ENCODE results near the gene SPDYE1.

SPDYE1 gene

DNA sequence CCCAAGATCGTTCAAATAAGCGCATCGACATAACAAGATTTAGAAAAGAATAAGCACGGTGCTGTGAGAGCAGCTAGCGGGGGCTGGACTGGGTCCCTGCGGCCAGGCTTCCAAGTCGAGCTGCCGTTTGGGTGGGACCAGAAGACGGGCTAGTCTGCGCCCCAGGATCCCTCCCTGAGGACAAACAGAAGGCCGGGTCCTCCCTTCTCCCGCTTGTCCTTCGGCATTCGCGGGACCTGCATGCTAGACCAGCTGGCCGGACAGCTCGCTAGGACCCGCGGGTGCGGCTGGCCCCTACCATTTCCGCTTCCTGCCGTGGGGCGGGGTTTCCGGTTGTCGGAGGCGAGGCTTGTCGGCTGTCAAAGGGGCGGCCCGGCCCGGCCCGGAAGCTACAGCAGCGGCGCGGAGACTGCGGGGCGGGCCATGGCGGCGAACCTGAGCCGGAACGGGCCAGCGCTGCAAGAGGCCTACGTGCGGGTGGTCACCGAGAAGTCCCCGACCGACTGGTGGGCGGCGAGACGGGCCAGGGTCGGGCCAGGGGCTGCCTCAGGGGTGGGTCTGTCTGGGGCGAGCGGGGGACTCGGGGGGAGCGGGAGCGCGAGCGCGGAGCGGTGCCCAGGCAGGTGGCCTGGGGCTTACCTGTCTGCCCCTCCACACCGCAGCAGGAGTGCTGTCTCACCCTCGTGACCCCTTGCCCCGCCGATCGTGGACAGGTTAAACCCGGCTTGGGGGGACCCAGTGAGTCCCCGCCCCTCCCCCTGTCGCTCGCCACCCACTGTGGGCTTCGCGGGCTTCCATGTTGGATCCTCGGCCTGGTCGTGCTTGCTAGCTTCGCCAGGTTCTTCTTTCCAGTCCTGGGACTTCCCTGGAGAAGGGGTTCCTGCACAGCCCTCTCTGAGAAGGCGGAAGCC, 46.9 kb downstream of the SPDYE1 start, which contains the start of gene DBNL:
DBNL (plus strand) TSS at position 388 of the 911 bp plus-strand sequence; CDS start at position 424, 36 bp downstream.
- peak; percentile 98 for DNase-seq (ENCODE audit: low spot score)

DNA sequence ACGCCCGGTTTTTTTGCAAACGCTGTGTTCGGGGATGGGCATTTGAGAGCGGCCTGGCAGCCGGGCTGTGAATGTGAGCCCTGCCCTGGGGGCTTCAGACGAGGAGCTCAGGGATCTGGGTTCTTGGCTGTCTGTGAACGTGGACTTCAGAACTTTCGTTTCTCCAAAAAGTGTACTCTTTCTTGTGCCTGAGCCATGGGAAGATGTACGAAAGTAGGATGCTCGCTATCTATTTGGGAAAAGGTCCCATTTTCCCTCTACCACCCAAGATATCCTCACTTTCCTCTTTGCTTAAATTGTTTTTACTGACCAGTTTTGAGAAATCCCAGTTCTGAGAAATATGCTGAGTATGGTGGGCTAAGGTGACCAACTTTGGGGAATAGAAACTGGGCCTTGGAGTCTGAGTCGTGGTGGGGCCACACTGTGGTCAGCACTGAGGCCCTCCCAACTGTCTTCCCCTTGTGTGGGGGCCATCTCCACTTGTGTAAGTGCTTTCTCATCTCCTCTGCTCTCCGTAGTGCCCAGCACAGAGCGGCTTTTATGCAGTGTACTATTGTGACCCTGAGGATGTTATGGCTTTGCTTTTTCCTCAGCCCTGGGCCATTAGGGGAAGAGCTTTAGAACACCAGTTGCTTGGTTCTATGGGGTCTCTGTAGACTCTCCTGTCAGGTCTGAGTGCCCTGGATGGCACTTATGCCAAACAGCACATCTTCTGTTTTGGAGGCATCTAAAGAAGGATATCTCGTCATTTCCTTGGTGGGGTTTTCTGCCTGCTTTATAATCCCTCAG, 47.7 kb downstream of the SPDYE1 start:
- no peak for DNase-seq (ENCODE audit: low spot score)

DNA sequence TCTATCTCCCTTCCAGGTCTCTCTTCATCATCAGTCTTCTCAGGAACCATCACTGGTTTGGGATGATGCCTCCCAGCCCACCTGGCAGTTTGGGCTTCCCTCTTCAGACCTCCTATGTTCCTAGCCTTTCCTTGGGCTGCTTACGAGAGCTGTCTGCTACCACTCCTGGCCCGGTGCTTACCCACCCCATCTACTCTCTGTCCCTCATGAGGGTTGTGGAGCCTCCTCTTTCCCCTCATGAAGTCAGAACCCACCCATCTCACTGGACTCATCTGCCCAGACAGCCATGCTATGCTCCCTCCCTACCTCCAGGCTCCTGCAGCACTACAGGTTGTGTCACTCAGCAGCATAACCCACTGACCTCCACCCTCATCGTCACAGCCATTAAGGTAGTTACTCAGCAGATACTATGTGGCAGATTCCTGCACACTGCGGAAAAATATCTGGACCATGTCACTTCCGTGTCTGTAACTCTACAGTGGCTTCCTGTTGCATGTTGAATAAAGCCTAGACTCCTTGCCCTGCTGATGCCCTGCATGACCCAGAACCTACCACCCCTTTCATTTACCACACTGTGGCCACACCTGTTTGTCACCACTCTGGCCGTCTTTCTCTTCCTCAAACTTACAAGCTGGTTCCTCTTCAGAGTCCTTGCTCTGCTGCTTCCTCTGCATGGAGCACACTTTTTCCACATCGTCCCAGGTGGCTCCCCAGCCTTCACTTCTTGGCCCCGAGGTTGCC, 48.8 kb downstream of the SPDYE1 start:
- no peak for DNase-seq (ENCODE audit: low spot score)

DNA sequence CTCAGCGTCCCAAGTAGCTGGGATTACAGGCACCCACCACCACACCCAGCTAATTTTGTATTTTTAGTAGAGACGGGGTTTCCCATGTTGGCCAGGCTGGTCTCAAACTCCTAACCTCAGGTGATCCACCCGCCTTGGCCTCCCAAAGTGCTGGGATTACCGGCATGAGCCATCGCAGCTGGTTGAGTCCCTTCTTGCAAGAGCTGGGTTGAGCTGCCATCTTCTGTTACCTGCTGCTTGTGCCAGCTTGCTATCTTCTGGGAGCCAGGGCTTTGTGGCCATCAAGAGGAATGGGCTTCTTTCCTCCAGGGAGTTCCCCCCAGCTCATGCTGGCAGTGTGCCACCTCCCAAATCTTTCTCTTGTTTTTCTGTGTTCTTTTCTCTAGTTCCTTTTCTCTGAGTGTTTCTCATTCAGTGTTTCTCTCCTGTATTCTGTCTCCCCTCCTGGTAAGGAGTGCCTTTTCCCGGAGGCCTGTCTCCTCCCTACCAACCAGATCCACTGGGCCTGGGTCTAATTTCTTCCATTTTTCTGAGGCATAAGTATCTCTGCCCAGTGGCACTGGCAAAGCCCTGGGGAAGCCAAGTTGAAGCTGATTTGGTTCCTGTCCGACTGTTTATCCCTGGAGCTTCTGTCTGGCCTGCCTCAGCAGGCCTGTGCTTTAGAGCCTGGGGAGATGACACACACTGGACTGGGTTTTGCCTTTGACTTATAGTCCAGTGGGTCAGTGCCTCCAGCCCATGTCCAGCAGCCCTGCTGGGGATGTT, 50.5 kb downstream of the SPDYE1 start:
- DNase-seq (ENCODE audit: low spot score): no peak

DNA sequence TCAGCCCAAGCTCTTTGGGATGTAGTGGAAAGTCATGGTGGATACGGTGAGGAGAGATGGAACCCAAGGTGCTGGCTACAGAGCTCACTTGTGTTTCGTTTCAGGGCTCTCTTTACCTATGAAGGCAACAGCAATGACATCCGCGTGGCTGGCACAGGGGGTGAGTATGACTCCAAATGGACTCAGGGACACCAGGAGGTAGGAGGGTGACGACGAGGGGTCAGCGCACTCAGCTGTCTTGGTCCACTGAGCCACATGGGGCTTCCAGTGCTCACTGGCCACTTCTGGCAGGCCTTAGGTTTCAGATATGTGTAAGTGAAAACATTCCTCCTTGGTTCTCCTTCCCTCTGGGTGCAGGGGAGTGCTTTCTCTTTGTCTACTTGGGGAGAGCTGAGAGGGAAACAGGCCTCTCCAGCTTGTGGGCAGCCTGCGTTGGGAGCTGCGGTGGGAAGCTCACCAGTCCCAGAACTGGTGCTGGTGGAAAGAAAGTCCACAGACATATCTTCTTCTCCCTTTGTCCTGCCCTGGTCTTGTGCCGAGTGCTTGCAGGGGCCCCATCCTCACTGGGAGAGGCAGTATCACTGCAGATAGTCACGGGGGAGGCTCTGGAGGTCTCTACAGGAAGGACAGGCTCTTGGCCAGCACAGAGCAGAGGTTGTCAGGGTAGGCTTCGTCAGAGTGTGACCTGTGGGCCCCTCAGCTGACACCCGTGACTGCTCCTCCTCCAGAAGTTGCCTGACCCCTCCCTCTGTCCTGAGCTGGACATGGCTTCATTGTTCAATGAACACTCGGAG, 52.6 kb downstream of the SPDYE1 start:
- DNase-seq (ENCODE audit: low spot score): peak; percentile 17

DNA sequence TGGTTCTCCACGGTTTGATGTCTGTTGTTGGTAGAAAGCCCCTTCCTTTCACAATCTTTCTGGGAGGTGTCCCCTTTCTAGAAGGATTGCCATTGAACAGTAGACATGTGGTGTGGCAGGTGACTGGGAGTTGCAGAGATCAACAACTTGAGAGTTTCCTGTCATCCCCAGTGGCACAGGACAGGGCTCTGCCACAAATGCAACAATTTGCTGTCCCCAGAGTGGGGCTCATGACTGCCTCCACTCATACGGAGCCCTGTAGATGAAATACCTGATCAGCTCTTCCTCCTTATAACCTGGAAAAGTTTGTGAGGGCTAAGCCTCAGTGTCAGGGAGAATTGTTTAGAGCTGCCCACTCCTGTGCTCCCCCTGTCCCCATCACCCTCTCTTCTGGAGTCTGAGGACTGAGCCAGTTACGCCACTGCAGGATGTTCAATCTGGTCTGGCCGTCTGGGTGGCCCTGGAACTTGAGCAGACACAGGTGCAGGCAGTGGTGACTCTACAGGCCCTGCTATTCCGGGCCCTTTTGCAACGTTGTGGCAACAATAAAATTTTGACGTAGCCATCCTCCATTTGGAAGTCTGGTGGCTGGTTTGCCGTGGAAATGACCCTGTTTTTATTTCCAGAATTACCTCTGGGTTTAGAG, 53.3 kb downstream of the SPDYE1 start:
- DNase-seq (ENCODE audit: low spot score): peak; percentile 18

DNA sequence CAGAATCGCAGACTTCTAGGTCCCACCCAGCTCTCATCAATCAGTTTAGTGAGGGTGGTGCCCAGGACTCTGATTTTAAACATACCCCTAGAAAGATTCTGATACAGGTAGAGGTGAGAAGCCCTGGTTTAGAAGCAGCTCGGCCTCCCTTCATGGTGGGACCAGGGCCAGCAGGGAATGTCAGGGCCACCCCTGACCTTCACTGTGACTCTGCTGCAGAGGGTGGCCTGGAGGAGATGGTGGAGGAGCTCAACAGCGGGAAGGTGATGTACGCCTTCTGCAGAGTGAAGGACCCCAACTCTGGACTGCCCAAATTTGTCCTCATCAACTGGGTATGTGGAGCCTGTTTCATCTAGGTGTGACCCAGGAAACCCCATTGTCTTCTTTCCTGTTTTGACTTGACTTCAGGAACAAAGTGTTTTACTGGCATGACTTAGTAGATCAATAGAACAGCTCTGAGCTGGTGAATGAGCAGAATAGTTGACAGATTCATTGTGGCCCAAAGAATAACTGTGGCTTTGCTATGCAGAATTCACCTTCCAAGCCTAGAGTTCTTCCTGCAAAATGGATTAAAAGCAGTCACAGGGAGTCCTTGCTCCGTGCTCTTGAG, 54.0 kb downstream of the SPDYE1 start:
- DNase-seq (ENCODE audit: low spot score): peak; percentile 18

DNA sequence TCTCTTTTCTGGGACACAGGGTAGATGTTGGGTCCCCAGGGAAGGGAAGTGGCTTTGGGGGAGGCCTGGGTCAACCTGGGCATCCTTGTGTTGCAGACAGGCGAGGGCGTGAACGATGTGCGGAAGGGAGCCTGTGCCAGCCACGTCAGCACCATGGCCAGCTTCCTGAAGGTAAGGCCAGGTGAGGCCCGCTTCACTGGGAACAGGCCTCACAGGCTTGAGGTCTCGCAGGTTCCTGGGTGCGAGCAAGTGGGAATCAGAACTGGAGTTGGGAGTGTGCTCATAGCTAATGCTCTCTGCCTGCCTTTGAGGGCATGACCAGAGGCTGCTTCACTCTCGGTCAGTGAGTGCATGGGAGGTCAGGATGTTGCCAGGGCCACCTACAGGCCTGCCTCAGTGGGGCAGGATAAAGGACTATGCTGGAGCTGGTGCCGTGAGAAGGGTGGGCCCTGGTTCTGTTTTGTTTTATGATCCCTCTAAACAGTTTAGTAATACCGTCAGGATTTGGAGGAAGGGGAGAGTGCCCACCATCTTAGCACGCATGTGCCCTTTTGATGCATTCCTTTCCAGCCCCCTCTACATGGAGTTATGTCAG, 55.2 kb downstream of the SPDYE1 start:
- no peak for DNase-seq (ENCODE audit: low spot score)

DNA sequence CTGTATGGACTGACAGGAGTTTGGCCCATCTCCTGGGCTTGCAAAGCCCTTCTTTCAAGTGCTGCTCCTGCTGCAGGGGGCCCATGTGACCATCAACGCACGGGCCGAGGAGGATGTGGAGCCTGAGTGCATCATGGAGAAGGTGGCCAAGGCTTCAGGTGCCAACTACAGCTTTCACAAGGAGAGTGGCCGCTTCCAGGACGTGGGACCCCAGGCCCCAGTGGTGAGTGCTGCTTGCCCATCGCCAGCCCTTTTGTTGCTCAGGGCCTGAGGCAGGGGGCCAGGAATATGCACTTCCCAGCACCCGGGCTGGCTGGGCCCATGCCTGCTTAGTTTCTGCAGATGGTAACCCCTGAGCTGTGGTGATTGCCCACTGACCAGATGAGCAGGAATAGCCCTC, 59.0 kb downstream of the SPDYE1 start:
- no peak for DNase-seq (ENCODE audit: low spot score)

DNA sequence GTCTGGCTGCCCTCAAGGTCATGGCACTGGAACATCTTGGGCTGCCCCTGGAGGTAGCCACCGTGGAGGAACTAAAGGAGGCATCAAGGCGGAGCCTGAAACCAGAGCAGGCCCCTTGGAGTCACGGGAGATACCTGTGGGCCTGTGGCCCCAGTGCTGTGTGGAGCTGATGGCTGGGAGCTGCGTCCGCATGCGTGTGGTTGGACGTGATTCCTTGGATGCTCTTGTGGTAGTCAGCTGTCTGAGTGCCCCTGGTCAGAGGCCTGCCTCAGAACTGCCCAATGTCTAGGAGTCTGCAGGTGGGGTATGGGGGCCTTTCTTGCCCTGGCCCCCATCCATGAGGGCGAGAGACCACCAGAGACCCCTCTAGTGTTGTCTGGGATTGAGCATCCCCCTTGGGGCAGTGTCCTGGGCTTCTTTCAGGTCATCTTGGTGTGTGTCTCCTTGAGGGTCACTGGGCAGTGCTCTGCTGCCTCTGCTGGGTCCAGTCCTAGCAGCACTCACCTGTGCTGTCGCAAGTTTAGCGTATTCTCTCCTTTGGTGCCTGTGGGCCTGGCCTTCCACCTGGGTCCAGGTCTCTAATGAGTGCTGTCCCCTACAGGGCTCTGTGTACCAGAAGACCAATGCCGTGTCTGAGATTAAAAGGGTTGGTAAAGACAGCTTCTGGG, 59.6 kb downstream of the SPDYE1 start:
- DNase-seq (ENCODE audit: low spot score): no peak

DNA sequence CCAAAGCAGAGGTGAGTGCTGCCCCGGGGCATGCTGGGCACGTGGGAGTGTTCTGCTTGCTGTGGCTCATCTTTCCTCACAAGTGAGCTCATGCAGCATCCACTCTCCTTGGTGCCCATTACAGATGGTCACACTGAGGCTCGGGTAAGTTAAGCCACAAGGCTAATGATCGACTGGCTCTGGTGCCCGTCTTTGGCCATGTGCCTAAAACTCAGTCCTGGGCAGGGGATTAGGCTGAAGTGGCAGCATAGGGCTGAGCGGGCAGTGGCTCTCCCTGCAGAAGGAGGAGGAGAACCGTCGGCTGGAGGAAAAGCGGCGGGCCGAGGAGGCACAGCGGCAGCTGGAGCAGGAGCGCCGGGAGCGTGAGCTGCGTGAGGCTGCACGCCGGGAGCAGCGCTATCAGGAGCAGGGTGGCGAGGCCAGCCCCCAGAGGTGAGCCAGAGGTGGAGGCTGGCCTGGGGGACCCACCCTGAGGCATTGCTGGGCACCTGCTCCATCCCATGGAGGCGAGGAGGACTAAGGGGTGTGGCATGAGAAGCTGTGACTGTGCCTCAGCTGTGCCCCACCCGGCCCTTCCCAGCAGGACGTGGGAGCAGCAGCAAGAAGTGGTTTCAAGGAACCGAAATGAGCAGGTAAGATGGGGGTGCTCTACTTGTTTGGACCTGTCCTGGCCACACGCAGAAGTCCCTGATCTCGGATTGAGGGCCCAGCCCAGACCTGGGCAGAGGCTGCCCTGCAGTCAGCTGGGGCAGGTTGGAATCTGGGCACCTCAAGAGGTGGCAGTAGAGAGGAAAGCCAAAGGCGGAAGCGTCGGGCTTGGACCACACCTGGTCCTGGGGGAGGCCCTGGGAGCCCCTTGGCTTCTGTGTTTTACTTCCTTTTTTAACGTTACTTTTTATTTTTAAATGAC, 60.4 kb downstream of the SPDYE1 start:
- no peak for DNase-seq (ENCODE audit: low spot score)

DNA sequence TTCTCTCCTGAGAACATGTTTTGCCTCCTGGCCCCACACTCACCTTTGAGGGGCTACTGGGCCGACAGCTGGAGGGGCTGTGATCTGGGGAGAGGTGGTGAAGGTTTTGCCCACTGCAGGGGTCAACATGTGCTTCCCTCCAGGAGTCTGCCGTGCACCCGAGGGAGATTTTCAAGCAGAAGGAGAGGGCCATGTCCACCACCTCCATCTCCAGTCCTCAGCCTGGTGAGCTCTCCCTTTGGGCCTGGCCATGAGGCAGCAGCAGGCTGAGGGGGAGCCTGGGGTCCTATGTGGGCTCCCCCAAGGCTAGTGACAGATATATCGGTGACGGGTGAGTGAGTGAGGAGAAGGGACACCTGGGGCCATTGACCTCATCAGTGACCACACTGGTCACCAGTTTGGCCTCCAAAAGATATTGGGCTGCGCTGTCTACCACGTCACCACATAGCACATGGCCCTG, 61.1 kb downstream of the SPDYE1 start:
- no peak for DNase-seq (ENCODE audit: low spot score)

DNA sequence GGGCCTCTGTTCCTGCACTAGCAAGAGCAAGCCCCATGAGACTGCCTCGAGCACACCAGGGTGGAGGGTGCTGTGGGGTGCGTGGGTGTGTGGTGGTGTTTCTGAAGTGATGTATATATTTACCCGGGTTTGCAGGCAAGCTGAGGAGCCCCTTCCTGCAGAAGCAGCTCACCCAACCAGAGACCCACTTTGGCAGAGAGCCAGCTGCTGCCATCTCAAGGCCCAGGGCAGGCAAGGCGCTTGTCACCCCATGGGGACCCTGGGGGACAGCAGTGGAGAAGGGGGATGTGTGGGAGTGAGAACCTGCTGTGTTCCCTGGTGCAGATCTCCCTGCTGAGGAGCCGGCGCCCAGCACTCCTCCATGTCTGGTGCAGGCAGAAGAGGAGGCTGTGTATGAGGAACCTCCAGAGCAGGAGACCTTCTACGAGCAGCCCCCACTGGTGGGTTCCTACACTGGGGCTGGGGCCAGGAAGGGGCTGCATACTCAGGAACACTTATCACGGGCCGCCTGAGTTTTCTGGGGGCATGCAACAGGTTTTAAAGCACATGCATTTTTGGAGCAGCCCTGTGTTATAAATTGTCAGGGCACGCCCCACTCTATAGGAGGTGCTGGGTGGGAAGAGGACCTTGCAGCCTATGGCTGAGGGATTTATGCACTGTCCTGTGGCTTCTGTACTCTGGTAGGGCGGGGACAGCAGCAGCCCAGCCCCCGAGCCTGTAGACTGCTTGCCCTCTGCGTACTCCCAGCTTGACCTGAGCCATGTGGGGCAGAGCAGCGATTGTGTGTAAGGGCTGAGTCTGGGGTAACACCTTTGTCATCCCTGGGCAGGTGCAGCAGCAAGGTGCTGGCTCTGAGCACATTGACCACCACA, 61.8 kb downstream of the SPDYE1 start:
- DNase-seq (ENCODE audit: low spot score): no peak
